GM19043 (cell line): Measurements from ENCODE around the gene PCDHGA9.
"Not testable (repeated sequence)": the region's sequence is repeated elsewhere in the genome, so short reads cannot be mapped to it uniquely, and the experiment has no call there.

Experiments
- ATAC-seq: cut with Tn5 transposase; IDR thresholded peaks from one replicate; pipeline ENCODE4 v1.9.1; 2021; ENCODE audit warnings: low read depth; ENCODE audit not compliant: unreplicated experiment

The PCDHGA9 gene

DNA sequence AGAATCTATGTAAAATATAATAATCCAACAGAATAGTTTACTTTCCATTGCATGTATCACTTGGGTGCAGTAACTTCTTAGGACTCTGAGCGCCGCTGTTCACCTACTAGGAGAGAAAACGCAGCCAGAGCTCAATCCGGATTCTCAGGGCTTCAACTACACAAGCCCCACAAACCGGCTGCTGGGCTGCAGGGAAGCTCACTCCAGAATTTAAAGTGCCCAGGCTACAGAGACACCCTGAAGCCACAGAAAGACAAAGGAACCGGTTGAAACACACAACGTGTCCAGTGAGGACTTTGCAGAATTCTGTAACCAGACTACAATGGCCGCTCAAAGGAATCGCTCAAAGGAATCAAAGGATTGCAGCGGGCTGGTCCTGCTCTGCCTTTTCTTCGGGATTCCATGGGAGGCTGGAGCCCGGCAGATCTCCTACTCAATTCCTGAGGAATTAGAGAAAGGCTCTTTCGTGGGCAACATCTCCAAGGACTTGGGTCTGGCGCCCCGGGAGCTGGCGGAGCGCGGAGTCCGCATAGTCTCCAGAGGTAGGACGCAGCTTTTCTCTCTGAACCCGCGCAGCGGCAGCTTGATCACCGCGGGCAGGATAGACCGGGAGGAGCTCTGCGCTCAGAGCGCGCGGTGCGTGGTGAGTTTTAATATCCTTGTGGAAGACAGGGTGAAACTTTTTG lies 10.4 kb downstream of the PCDHGA9 start, which contains the start of gene PCDHGA10:
PCDHGA10 (plus strand) TSS at position 134 of the 686 bp plus-strand sequence; CDS start at position 323, 189 bp downstream.
- peak; percentile 52 for ATAC-seq

DNA sequence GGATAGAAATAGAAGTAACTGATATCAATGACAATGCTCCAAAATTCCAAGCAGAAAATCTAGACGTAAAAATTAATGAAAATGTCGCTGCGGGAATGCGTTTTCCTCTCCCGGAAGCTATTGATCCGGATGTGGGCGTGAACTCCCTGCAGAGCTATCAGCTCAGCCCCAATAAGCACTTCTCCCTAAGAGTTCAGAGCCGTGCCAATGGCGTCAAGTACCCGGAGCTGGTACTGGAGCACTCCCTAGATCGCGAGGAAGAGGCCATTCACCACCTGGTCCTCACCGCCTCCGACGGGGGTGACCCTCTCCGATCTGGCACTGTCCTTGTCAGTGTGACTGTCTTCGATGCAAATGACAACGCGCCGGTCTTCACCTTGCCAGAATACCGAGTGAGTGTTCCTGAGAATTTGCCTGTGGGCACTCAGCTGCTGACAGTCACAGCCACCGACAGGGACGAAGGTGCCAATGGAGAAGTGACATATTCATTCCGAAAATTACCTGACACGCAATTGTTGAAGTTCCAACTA lies 11.0 kb downstream of the PCDHGA9 start:
- no peak for ATAC-seq

DNA sequence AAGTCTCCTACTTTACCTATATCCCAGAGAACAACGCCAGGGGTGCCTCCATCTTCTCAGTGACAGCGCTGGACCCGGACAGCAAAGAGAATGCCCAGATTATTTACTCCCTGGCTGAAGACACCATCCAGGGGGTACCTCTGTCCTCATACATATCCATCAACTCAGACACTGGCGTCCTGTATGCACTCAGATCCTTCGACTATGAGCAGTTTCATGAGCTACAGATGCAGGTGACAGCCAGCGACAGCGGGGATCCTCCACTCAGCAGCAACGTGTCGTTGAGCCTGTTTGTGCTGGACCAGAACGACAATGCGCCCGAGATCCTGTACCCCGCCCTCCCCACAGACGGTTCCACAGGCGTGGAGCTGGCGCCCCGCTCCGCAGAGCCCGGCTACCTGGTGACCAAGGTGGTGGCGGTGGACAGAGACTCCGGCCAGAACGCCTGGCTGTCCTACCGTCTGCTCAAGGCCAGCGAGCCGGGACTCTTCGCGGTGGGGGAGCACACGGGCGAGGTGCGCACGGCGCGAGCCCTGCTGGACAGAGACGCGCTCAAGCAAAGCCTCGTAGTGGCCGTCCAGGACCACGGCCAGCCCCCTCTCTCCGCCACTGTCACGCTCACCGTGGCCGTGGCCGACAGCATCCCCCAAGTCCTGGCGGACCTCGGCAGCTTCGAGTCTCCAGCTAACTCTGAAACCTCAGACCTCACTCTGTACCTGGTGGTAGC lies 12.1 kb downstream of the PCDHGA9 start:
- not testable (repeated sequence) for ATAC-seq

DNA sequence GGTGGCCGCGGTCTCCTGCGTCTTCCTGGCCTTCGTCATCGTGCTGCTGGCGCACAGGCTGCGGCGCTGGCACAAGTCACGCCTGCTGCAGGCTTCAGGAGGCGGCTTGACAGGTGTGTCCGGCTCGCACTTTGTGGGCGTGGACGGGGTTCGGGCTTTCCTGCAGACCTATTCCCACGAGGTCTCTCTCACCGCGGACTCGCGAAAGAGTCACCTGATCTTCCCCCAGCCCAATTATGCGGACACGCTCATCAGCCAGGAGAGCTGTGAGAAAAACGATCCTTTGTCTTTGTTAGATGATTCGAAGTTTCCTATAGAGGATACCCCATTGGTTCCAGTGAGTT lies 12.7 kb downstream of the PCDHGA9 start:
- ATAC-seq = not testable (repeated sequence)

DNA sequence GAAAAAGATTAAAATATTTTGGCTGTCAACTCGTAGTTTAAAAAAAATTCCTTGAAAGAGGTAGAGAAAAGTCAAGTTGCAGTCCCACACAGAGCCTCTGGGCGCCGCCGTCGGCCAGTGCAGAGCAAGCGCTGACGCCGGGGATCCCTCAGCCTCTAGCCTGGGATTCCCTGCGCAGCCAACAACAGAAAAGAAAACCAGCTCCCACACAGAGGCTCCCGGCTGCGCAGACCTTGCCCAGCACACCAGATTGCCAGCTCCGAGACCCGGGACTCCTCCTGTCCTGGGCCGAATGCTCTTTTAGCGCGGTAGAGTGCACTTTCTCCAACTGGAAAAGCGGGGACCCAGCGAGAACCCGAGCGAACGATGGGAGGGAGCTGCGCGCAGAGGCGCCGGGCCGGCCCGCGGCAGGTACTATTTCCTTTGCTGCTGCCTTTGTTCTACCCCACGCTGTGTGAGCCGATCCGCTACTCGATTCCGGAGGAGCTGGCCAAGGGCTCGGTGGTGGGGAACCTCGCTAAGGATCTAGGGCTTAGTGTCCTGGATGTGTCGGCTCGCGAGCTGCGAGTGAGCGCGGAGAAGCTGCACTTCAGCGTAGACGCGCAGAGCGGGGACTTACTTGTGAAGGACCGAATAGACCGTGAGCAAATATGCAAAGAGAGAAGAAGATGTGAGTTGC lies 15.1 kb downstream of the PCDHGA9 start, which contains the start of gene PCDHGB7:
PCDHGB7 (plus strand) TSS at position 184 of the 679 bp plus-strand sequence; CDS start at position 367, 183 bp downstream.
- ATAC-seq = peak; percentile 57

DNA sequence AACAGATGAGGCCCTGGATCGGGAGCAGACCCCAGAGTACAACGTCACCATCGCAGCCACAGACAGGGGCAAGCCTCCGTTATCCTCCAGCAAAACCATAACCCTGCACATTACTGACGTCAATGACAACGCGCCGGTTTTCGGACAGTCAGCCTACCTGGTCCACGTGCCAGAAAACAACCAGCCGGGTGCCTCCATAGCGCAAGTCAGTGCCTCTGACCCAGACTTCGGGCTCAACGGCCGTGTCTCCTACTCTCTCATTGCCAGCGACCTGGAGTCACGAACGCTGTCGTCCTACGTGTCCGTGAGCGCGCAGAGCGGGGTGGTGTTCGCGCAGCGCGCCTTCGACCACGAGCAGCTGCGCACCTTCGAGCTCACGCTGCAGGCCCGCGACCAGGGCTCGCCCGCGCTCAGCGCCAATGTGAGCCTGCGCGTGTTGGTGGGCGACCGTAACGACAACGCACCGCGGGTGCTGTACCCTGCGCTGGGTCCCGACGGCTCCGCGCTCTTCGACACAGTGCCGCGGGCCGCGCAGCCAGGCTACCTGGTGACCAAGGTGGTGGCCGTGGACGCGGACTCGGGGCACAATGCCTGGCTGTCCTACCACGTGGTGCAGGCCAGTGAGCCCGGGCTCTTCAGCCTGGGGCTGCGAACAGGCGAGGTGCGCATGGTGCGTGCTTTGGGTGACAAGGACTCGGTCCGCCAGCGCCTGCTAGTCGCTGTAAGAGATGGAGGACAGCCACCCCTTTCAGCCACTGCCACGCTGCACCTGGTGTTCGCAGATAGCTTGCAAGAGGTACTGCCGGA lies 16.7 kb downstream of the PCDHGA9 start:
- no peak for ATAC-seq

DNA sequence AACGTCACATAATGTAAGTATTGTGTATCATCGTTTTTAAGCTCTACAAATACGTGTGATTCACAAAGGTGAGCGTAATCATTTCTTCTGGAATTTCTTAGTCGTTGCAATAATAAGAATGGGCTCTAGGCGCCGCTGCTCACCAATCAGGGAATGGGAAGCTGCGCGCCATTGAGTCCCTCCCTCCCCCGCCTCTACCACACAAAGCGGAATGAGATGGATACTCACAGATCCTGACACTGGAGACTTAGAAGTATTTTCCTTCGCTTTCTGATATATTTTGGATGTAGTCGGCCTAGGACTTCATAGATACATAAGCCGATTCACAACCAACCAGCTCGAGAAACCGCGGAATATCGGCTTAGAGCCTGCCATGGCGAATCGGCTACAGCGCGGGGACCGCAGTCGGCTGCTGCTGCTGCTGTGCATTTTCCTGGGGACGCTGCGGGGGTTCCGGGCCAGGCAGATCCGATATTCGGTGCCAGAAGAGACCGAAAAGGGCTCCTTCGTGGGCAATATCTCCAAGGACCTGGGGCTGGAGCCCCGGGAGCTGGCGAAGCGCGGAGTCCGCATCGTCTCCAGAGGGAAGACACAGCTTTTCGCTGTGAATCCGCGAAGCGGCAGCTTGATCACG lies 18.4 kb downstream of the PCDHGA9 start, which contains the start of gene PCDHGA11:
PCDHGA11 (plus strand) TSS at position 197 of the 634 bp plus-strand sequence; CDS start at position 374, 177 bp downstream.
- peak; percentile 47 for ATAC-seq

DNA sequence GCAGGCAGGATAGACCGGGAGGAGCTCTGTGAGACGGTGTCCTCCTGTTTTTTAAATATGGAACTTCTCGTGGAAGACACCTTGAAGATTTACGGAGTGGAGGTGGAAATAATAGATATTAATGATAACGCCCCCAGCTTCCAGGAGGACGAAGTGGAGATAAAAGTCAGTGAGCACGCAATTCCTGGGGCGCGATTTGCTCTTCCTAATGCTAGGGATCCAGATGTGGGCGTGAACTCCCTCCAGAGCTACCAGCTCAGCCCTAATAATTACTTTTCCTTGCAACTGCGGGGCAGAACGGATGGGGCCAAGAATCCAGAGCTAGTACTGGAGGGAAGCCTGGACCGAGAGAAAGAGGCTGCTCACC lies 18.9 kb downstream of the PCDHGA9 start:
- ATAC-seq = no peak

DNA sequence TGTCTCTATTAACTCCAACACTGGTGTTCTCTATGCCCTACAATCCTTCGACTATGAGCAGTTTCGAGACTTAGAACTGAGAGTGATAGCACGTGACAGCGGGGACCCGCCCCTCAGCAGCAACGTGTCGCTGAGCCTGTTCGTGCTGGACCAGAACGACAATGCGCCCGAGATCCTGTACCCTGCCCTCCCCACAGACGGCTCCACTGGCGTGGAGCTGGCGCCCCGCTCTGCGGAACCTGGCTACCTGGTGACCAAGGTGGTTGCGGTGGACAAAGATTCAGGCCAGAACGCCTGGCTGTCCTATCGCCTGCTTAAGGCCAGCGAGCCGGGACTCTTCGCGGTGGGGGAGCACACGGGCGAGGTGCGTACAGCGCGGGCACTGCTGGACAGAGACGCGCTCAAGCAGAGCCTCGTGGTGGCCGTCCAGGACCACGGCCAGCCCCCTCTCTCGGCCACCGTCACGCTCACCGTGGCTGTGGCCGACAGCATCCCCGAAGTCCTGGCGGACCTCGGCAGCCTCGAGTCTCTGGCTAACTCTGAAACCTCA lies 20.2 kb downstream of the PCDHGA9 start:
- ATAC-seq = no peak

DNA sequence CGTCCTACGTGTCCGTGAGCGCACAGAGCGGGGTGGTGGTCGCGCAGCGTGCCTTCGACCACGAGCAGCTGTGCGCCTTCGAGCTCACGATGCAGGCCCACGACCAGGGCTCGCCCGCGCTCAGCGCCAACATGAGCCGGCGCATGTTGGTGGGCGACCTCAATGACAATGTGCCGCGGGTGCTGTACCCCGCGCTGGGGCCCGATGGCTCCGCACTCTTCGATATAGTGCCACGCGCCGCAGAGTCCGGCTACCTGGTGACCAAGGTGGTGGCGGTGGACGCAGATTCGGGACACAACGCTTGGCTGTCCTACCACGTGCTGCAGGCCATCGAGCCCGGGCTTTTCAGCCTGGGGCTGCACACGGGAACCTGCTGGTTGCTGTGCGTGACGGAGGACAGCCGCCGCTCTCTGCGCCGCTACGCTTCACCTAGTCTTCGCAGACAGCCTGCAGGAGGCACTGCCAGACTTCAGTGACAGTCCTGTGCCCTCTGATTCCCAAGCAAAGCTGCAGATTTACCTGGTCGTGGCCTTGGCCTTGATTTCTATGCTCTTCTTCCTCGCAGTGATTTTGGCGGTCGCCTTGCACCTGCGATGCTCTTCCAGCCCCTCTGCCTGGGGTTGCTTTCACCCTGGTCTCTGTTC lies 25.3 kb downstream of the PCDHGA9 start:
- ATAC-seq = no peak

DNA sequence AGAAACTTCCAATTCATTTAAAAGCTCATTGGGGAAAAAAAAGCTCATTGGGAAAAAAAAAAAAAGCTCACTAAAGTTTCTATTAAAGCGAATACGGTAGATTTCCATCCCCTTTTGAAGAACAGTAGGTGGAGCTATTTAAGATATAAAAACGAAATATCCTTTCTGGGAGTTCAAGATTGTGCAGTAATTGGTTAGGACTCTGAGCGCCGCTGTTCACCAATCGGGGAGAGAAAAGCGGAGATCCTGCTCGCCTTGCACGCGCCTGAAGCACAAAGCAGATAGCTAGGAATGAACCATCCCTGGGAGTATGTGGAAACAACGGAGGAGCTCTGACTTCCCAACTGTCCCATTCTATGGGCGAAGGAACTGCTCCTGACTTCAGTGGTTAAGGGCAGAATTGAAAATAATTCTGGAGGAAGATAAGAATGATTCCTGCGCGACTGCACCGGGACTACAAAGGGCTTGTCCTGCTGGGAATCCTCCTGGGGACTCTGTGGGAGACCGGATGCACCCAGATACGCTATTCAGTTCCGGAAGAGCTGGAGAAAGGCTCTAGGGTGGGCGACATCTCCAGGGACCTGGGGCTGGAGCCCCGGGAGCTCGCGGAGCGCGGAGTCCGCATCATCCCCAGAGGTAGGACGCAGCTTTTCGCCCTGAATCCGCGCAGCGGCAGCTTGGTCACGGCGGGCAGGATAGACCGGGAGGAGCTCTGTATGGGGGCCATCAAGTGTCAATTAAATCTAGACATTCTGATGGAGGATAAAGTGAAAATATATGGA lies 27.9 kb downstream of the PCDHGA9 start, which contains the start of gene PCDHGA12:
PCDHGA12 (plus strand) TSS at position 176 of the 782 bp plus-strand sequence; CDS start at position 429, 253 bp downstream.
- peak; percentile 76 for ATAC-seq

DNA sequence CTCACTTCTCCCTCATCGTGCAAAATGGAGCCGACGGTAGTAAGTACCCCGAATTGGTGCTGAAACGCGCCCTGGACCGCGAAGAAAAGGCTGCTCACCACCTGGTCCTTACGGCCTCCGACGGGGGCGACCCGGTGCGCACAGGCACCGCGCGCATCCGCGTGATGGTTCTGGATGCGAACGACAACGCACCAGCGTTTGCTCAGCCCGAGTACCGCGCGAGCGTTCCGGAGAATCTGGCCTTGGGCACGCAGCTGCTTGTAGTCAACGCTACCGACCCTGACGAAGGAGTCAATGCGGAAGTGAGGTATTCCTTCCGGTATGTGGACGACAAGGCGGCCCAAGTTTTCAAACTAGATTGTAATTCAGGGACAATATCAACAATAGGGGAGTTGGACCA lies 28.7 kb downstream of the PCDHGA9 start:
- no peak for ATAC-seq

DNA sequence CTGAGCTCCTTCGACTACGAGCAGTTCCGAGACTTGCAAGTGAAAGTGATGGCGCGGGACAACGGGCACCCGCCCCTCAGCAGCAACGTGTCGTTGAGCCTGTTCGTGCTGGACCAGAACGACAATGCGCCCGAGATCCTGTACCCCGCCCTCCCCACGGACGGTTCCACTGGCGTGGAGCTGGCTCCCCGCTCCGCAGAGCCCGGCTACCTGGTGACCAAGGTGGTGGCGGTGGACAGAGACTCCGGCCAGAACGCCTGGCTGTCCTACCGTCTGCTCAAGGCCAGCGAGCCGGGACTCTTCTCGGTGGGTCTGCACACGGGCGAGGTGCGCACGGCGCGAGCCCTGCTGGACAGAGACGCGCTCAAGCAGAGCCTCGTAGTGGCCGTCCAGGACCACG lies 29.7 kb downstream of the PCDHGA9 start:
- not testable (repeated sequence) for ATAC-seq

DNA sequence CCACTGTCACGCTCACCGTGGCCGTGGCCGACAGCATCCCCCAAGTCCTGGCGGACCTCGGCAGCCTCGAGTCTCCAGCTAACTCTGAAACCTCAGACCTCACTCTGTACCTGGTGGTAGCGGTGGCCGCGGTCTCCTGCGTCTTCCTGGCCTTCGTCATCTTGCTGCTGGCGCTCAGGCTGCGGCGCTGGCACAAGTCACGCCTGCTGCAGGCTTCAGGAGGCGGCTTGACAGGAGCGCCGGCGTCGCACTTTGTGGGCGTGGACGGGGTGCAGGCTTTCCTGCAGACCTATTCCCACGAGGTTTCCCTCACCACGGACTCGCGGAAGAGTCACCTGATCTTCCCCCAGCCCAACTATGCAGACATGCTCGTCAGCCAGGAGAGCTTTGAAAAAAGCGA lies 30.1 kb downstream of the PCDHGA9 start:
- not testable (repeated sequence) for ATAC-seq

DNA sequence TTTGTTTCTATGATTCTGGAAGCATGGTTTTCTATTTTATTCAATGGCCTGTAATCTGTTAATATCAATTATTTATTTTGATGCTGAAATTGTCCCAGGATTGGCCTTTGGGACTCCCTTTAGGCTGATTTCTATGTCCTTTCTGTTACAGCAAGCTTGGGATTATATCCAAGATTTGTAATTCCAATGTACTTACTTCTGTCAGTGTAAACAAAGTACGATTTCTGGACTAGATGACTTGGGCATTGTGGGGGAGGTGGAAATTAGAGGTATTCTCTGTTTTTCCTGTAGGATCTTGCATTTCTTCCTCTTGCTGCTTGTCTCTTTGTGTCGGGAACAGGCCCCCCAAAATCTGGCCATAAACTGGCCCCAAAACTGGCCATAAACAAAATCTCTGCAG lies 31.4 kb downstream of the PCDHGA9 start:
- no peak for ATAC-seq

DNA sequence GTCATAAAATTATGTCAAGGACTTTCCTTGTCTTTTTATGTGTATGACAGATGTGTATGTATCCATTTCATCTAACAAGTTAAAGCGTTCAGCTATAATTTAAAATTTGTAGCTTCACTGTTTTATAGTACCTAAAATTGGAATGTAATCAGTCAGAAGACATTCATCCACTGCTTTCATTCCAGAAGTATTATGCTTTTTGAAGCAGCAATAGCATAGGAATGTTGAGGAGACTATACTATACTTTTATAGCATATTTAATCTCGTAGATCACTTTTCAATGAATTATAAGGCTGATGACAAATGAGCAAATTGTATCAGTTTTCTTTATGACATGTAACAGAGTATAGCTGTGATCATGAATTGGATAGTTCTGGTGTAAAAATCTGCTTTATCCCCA lies 34.6 kb downstream of the PCDHGA9 start:
- ATAC-seq = no peak

DNA sequence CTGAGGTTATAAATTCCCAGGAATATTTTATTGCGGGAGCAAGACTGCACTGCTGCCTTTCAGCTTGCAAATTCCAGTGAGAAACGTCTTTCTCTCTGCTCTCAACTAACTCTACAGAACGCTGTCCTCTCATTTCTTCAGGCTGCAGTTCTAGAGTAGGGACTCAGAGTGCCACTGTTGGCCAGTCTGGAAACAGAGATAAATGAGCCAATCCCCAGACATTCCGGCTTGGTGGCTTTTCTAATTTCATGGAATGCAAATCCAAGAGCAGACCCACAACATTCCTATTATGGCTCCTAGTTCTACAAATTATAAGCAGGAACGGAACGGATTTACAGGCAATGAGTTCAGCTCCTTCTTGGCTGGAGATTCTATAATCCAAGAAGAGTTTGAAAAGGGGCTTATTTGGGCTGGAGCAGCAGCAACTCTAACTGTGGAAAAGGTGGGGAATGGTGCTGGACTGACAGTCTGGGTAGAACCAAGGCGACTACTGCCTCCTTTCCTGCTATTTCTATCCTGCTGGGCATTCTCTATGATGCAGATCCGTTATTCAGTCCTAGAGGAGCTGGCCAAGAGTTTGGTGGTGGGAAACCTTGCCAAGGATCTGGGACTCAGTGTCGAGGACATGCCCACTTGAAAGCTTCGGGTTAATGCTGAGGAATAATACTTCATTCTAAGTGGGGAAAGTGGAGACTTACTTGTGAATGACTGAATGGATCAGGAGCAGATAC lies 37.0 kb downstream of the PCDHGA9 start:
- ATAC-seq = no peak
